Prostate gland (tissue), 2 donors: ENCODE data around the gene GALK1. TPM values are rescaled to one million over a fixed set of nuclear protein-coding genes. Genes with fewer than 3 reads are reported as not detected.

Experiments used
- DNase-seq: peaks from one replicate; pipeline ENCODE4 v3.0.0-alpha.2; 2019; ENCODE audit warnings: low spot score
- H3K27ac ChIP-seq, 2 donors: fragments of 200-600 bp; sonication (generic); 2 replicates each; pipeline ENCODE4 v1.5.1; 2017 to 2019
- H3K27me3 ChIP-seq: fragments of 200-600 bp; sonication (generic); replicated peaks from 2 replicates; pipeline ENCODE4 v1.5.1; 2019; ENCODE audit not compliant: insufficient read depth
- H3K36me3 ChIP-seq, 2 donors: fragments of 200-600 bp; sonication (generic); 1 replicate in 1 of 2; 2 replicates in 1 of 2; pipeline versions ENCODE4 v1.5.1 to v1.8.1; 2017 to 2019
- H3K4me1 ChIP-seq: fragments of 200-600 bp; sonication (generic); replicated peaks from 2 replicates; pipeline ENCODE4 v1.5.1; 2019
- H3K4me3 ChIP-seq, 2 donors: fragments of 200-600 bp; sonication (generic); 2 replicates each; pipeline ENCODE4 v1.5.1; 2017 to 2019
- H3K9me3 ChIP-seq: fragments of 200-600 bp; sonication (generic); 2 replicates; pipeline ENCODE4 v1.5.1; 2017
- CTCF ChIP-seq, 4 experiments: fragments of 200-600 bp in 2 of 4; fragments of 450-650 bp in 2 of 4; sonication (generic) in 2 of 4; IDR thresholded peaks; 1 replicate in 3 of 4; 2 replicates in 1 of 4; pipeline ENCODE4 v1.5.1; 2016 to 2019; ENCODE audit warnings: antibody characterized with exemption in 4 of 4, mild to moderate bottlenecking in 2 of 4, moderate library complexity in 2 of 4
- POLR2A ChIP-seq: fragments of 450-650 bp; IDR thresholded peaks from one replicate; pipeline ENCODE4 v1.6.1; 2016; ENCODE audit warnings: antibody characterized with exemption, mild to moderate bottlenecking
- POLR2AphosphoS5 ChIP-seq: sonication (generic); formaldehyde crosslinking; IDR thresholded peaks from one replicate; pipeline ENCODE4 v1.6.1; 2017; ENCODE audit warnings: antibody characterized with exemption
- WGBS: methylation state at CpG from one replicate; pipeline ENCODE4 v1.1.5; 2018; 5-methylcytosine and 5-hydroxymethylcytosine counted together
- intact Hi-C: fragments of 100-400 bp; cut with DNase I; formaldehyde crosslinking; loops from one replicate; pipeline ENCODE4 v1.14.2; 2022
- total RNA-seq, 2 donors: library from RNA; depleted of rRNA; stranded (reverse); fragments of >200 nt; gene quantifications; one replicate each; pipeline ENCODE4 v1.1.0, GENCODE V29; 2016

The GALK1 gene
- total RNA-seq, 2 donors from 2014 or later = 28.1 to 28.5 TPM

DNA sequence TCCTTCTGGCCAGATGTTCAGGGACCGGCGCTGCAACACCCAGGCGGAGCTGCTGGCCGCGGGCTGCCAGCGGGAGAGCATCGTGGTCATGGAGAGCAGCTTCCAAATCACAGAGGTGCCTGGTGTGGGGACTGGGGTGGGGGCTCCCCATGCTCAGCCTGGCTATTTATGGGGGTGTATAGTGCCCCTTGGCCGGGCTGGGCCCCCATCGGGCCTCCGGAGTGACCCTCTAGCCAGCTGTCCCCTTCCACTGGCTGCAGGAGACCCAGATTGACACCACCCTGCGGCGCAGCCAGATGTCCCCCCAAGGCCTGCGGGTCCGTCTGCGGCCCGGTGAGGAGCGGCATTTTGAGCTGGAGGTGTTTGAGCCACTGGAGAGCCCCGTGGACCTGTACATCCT lies 37.6 kb downstream of the GALK1 start:
- Histone ChIP-seq H3K9me3 (no peaks in the 10 kb centered on the region), H3K36me3 (peaks cover 0 to 2% of the 10 kb centered on the region in 2 donors), H3K4me3 (no peak overlapping the region), H3K4me1 (peaks cover 2% of the 10 kb centered on the region), H3K27ac (no peak overlapping the region), H3K27me3 (no peaks in the 10 kb centered on the region)
- TF ChIP-seq POLR2AphosphoS5 (no peak), CTCF (IDR thresholded peaks at IDR 0.05) (no peak), POLR2A (no peak)
- WGBS = 91% methylated on average over 13 of the region's 18 CpGs
- no peak for DNase-seq
- intact Hi-C loops = no loop called here

- no peak for TF ChIP-seq POLR2AphosphoS5
- no peak for TF ChIP-seq POLR2A
- no peak for TF ChIP-seq CTCF (IDR thresholded peaks at IDR 0.05)
- Histone ChIP-seq H3K36me3 (no peaks in the 10 kb centered on the region), H3K27me3 (no peaks in the 10 kb centered on the region), H3K27ac (no peak overlapping the region), H3K4me1 (peaks cover 2% of the 10 kb centered on the region), H3K9me3 (no peaks in the 10 kb centered on the region), H3K4me3 (no peak overlapping the region)
- intact Hi-C loops = no loop called here
- 98% methylated on average over 7 of the region's 7 CpGs for WGBS
- no peak for DNase-seq
These were observed 39.5 kb downstream of the GALK1 start for GRCh38 chr17:75725504-75725903.

DNA sequence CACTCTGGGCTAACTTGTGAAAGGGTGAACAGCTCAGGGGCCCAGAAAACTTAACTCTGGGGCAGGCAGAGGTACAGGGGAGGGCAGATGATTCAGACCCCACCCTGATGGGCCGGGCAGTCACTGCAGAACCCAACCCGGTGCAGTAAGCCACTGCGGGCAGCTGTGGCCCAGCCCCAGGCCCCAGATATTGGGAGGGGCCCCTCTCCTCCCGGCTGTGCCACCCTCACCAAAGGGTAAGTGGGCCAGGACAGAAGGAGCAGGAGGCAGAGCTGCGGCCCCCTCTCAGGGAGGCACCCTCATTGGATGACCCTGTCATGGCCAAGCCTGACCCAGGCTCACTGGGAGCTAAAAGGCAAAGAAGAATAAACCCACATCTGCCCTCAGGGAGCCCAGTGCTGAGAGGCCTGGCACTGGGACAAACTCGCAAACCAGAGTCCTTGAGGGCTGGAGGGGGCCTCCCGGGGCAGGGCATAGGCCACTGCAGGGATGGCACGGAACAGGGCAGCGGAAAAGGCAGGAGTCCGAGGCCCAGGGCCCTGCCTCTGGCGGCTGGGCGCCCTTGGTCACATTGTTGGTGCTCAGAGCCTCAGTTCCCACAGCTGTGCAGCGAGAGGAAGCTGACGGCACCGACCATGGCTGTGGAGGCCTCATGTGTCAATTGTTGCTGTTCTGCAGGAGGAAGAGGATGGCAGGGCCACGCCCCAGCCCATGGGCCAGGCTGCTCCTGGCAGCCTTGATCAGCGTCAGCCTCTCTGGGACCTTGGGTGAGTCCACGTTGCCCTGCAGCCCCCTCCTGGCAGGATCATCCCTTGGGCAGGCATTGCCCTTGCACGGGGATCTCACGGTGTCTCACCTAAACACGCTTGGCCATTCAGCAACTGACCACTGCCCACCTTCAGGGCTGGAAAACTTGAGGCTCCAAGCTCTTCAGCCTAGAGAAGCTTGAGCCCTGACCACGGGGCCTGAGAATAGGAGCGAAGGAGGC lies 40.7 kb downstream of the GALK1 start:
- H3K4me1 ChIP-seq = peaks cover 2% of the 10 kb centered on the region
- H3K4me3 ChIP-seq = peak overlapping the region in 1 of 2 donors; percentile 53
- no peaks in the 10 kb centered on the region for H3K27me3 ChIP-seq
- no peak for TF ChIP-seq POLR2AphosphoS5
- no peak for TF ChIP-seq CTCF (IDR thresholded peaks at IDR 0.05)
- TF ChIP-seq POLR2A = no peak
- peak overlapping the region in 1 of 2 donors; percentile 82 for H3K27ac ChIP-seq
- no peaks in the 10 kb centered on the region for H3K36me3 ChIP-seq
- no peak for DNase-seq
- 78% methylated on average over 23 of the region's 23 CpGs for WGBS
- intact Hi-C loops = no loop called here
- H3K9me3 ChIP-seq = no peaks in the 10 kb centered on the region

DNA sequence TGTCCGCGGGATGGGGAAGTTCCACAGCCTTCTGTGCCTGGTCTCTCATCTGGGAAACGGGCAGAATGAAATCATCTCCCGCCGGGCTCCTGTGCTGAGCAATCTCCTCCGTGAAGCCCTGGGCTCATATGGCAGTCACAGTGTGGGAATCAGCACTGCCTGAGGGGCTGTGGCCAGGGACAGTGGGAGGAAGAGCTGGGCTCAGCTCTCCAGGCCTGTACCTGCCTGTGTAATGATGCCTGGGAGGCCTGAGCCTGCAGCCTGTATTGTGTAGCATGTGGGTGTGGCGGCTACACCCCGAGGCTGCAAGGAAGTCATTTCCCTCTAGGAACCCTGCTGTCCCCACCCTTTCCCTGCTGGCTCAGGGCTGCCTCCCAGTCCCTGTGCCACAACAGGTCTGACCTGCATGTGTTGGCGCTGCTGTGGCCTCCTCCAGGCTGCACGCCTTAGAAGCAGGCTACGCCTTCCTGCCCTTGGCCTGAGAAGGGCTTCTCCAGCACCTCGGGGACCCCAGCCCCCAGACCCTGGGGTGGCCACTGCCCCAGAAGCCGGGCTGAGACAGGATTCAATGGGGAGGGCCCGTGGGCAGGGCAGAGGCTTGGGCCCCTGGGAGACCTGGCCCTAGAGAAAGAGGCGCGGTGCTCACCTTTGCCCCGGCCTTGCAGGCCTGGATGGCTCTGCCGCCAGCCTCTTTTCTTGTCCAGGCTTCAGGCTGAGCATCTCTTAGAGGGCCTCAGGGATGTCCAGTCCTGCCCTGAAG lies 41.6 kb downstream of the GALK1 start:
- WGBS = 51% methylated on average over 12 of the region's 18 CpGs
- H3K4me1 ChIP-seq = peaks cover 2% of the 10 kb centered on the region
- H3K27ac ChIP-seq = peak overlapping the region; percentile 70 to 82
- peak; percentile 65 for DNase-seq
- H3K9me3 ChIP-seq = no peaks in the 10 kb centered on the region
- TF ChIP-seq POLR2A (peak; percentile 73), CTCF (IDR thresholded peaks at IDR 0.05) (peak in 1 of 4 experiments; percentile 21), POLR2AphosphoS5 (peak; percentile 35)
- H3K4me3 ChIP-seq = peak overlapping the region; percentile 34 to 53
- H3K27me3 ChIP-seq = no peaks in the 10 kb centered on the region
- H3K36me3 ChIP-seq = no peaks in the 10 kb centered on the region
- intact Hi-C loops = no loop called here
